Esophagus squamous epithelium (tissue), 4 donors: ENCODE data around the gene ACSL4.

Source experiments
- CTCF ChIP-seq, 6 experiments: fragments of 450-650 bp in 4 of 6; fragments of 200-600 bp in 2 of 6; sonication (generic) in 2 of 6; IDR thresholded peaks; one replicate each; pipeline ENCODE4 v1.5.1; 2016 to 2019; ENCODE audit warnings: antibody characterized with exemption in 6 of 6, mild to moderate bottlenecking in 4 of 6, moderate library complexity in 4 of 6
- POLR2A ChIP-seq, 4 donors: fragments of 450-650 bp; IDR thresholded peaks; one replicate each; pipeline ENCODE4 v1.6.1; 2017; ENCODE audit warnings: antibody characterized with exemption in 4 of 4, mild to moderate bottlenecking in 4 of 4, moderate library complexity in 3 of 4

- TF ChIP-seq CTCF (IDR thresholded peaks at IDR 0.05) (no peak), POLR2A (IDR thresholded peaks at IDR 0.05) (no peak)
These were observed 41.3 kb downstream of the ACSL4 start for GRCh38 chrX:109691752-109692151.
